HL-60/S4 treated with phorbol 12-myristate 13-acetate at 8.2 ng/mL for 4 days and 3 days (cell line): ENCODE results near the gene PDZK1IP1.
"Not testable (repeated sequence)": the region's sequence is repeated elsewhere in the genome, so short reads cannot be mapped to it uniquely, and the experiment has no call there.

ENCODE experiments used
- in situ Hi-C: fragments of 300-500 bp; cut with MboI; formaldehyde crosslinking; loops from 2 replicates; pipeline ENCODE4 v1.15.0; 2022; ENCODE audit warnings: low sequenced_read_pairs

The PDZK1IP1 gene

GRCh38 chr1:47181955-47182675 lies 7.7 kb downstream of the PDZK1IP1 start:
- in situ Hi-C loops = no loop called here

- in situ Hi-C loops = no loop called here
Observed at GRCh38 chr1:47181095-47181954, 8.5 kb downstream of the PDZK1IP1 start.

- in situ Hi-C loops = no loop called here
Observed at GRCh38 chr1:47180603-47181094, 9.2 kb downstream of the PDZK1IP1 start.

GRCh38 chr1:47179988-47180563 lies 9.8 kb downstream of the PDZK1IP1 start:
- in situ Hi-C loops = no loop called here

GRCh38 chr1:47179017-47179987 lies 10.5 kb downstream of the PDZK1IP1 start:
- in situ Hi-C loops = no loop called here

- in situ Hi-C loops = no loop called here
Observed at GRCh38 chr1:47178654-47179016, 11.2 kb downstream of the PDZK1IP1 start.

- in situ Hi-C loops = no loop called here
Observed at GRCh38 chr1:47178020-47178419, 11.8 kb downstream of the PDZK1IP1 start.

- in situ Hi-C loops = no loop called here
Observed at GRCh38 chr1:47175227-47175934, 14.5 kb downstream of the PDZK1IP1 start.

GRCh38 chr1:47174656-47175020 lies 15.2 kb downstream of the PDZK1IP1 start:
- in situ Hi-C loops = no loop called here

GRCh38 chr1:47172782-47173181 lies 17.1 kb downstream of the PDZK1IP1 start:
- in situ Hi-C loops = no loop called here

- in situ Hi-C loops = no loop called here
Observed at GRCh38 chr1:47164552-47164951, 25.3 kb downstream of the PDZK1IP1 start.

GRCh38 chr1:47161298-47162040 lies 28.4 kb downstream of the PDZK1IP1 start:
- in situ Hi-C loops = no loop called here

- in situ Hi-C loops = no loop called here
Observed at GRCh38 chr1:47160716-47161115, 29.1 kb downstream of the PDZK1IP1 start.

GRCh38 chr1:47157957-47158356 lies 31.9 kb downstream of the PDZK1IP1 start:
- in situ Hi-C loops = not testable (repeated sequence)

- in situ Hi-C loops = not testable (repeated sequence)
Observed at GRCh38 chr1:47156457-47156856, 33.4 kb downstream of the PDZK1IP1 start.

GRCh38 chr1:47149162-47149561 lies 40.7 kb downstream of the PDZK1IP1 start:
- in situ Hi-C loops = not testable (repeated sequence)

GRCh38 chr1:47147047-47147785 lies 42.6 kb downstream of the PDZK1IP1 start:
- in situ Hi-C loops = no loop called here

GRCh38 chr1:47146495-47146894 lies 43.3 kb downstream of the PDZK1IP1 start:
- in situ Hi-C loops = not testable (repeated sequence)

- in situ Hi-C loops = not testable (repeated sequence)
Observed at GRCh38 chr1:47143654-47144053, 46.2 kb downstream of the PDZK1IP1 start.
